GM20000 (cell line): ENCODE measurements around the gene CHD9NB.

Experiments used
- DNase-seq: peaks from one replicate; pipeline ENCODE4 v3.0.0; 2012; ENCODE audit warnings: low spot score
- TF ChIP-seq, protein P1 (sequence below): IDR thresholded peaks from 2 replicates; pipeline ENCODE4 v1.5.1; 2012; ENCODE audit warnings: mild to moderate bottlenecking, control low read depth; ENCODE audit errors: extremely low read depth, missing control alignments

The CHD9NB gene

DNA sequence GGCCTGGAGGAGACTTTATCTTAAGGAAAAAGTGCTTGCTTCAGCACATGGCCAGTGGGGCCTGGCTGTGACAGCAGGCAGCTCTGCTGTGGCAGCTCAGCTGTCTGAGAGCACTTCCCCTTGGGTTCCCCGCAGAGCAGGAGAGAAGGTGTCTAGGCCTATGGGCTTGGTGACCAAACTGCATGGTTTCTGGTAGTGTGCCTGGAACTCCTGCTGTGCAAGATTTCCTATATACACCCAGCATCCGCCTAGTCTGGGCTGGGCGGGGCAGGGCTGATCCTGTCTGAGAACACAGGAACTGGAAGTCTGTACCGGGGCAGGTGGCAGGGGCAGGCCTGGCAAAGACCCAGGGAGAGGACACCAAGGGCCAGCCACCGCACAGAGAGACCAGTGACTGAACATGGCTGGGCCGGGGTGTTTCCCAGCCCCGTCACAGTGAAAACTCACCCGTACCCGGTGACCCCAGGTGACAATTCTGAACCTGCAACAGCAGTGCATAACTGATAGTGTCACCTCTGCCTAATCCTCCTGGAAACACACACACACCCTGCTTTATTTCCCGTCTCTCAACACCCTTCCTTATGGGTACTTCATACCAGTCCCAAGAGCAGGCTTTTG is 41.4 kb upstream of the CHD9NB start:
- DNase-seq = peak; percentile 54
- TF ChIP-seq, protein P1, sequence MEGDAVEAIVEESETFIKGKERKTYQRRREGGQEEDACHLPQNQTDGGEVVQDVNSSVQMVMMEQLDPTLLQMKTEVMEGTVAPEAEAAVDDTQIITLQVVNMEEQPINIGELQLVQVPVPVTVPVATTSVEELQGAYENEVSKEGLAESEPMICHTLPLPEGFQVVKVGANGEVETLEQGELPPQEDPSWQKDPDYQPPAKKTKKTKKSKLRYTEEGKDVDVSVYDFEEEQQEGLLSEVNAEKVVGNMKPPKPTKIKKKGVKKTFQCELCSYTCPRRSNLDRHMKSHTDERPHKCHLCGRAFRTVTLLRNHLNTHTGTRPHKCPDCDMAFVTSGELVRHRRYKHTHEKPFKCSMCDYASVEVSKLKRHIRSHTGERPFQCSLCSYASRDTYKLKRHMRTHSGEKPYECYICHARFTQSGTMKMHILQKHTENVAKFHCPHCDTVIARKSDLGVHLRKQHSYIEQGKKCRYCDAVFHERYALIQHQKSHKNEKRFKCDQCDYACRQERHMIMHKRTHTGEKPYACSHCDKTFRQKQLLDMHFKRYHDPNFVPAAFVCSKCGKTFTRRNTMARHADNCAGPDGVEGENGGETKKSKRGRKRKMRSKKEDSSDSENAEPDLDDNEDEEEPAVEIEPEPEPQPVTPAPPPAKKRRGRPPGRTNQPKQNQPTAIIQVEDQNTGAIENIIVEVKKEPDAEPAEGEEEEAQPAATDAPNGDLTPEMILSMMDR = no peak

- TF ChIP-seq, protein P1 = no peak
- no peak for DNase-seq
These were observed 40.6 kb upstream of the CHD9NB start for GRCh38 chr16:53093162-53093744.

GRCh38 chr16:53092284-53092683 is 39.6 kb upstream of the CHD9NB start:
- no peak for DNase-seq
- TF ChIP-seq, protein P1 = no peak

DNA sequence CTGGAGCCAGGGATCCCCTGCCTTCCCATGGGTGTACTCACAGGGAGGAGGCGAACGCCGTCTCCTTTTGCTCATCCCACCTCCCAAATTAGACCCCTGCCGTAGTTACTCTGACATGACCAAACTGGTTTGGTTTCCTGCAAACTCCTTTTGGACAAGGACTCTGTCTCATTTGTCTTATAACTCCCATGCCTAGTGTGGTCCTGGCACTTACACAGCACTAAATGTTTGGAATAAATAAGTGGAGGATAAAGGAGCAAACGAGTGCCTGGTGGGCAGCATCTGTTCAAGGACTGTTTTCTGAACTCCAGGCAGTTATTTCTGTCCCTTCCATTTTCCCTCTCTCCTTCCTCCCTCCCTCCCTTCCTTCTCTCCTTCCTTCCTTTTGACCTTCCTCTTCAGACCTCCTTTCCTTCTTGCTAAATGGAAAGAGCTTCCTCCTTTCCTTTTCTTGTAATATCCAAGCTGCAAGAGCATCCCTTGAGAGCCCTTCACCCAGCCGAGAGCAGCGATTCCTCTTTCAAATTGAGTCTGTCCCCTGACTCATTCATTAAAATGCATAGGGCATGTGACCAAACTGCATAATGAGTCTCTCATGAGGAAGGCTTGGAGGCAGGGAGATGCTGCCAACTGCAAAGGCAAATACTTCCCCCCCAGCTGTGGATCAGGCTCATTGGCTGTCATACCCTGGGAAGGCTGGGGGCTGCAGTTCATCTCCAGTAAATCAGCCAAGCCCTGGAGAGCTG is 38.9 kb upstream of the CHD9NB start:
- peak; percentile 54 for DNase-seq
- TF ChIP-seq, protein P1 = no peak

DNA sequence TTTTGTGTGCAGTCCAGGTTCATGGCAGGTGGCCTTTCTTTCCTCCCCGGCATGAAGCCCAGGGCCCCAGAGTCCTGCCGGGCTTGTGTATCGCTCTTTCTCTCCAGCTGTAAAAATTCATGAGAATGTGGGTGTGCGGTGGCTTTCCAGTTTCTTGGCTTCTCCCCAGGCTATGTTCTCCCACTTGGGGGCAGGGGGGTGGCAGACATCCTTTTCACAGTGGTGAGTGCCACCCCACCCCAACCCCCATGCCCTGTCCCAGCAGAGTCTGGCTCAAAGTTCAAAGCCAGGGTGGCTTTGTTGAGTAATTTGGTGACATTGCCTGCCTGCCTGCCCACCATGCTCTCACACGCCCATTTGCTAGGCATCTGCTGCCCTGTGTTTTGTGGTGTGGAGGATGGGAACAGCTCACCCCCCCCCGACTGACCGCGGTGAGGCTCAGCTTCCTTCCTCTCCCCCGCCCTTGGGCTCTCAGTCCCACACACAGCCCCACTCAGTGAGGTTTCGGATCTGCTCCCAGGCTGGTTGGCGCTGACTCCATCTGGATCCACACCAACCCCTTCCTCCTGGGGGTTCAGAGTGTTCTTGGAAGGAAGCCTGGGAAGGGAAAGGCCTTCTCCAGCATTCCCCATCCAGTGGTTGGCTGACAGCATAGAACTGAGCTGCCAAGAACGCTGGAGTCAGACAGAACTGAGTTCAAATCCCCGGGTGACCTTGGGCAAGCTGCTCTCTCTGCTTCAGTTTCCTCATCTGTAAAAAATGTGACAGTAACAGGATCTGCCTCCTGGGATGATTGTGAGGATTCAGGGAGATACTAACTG is 38.1 kb upstream of the CHD9NB start:
- DNase-seq = peak; percentile 56

GRCh38 chr16:53090286-53090590 is 37.5 kb upstream of the CHD9NB start:
- no peak for DNase-seq
- TF ChIP-seq, protein P1 = no peak

More for the DNA sequence above, 38.1 kb upstream of the CHD9NB start:
- TF ChIP-seq, protein P1 = no peak
